ENCODE measurements around the gene XPO4.
"Not testable (repeated sequence)": the region's sequence is repeated elsewhere in the genome, so short reads cannot be mapped to it uniquely, and the experiment has no call there.

DNA sequence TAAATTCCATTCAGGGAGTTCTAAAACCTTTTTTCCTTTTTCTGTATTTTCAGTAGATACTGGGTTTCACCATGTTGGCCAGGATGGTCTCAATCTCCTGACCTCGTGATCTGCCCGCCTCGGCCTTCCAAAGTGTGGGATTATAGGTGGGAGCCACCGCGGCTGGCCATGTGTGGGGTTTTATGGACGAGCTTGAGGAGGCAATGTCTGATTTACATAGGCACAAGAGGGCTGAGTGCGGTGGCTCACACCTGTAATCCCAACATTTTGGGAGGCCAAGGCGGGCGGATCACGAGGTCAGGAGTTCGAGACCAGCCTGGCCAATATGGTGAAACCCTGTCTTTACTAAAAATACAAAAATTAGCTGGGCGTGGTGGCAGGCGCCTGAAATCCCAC lies 22.8 kb upstream of the XPO4 start:
- TF ChIP-seq CTCF (IDR thresholded peaks at IDR 0.05; ENCODE audit: control extremely low read depth in 1 of 3, insufficient read depth in 1 of 3, low read depth in 1 of 3, low read length in 3 of 3); POLR2AphosphoS5 (IDR thresholded peaks at IDR 0.05; ENCODE audit: low read depth, low read length); POLR2A (IDR thresholded peaks at IDR 0.05; ENCODE audit: control extremely low read depth in 1 of 2, low read depth in 2 of 2, low read length in 2 of 2); ATF2 (IDR thresholded peaks at IDR 0.05; ENCODE audit: low read length); TAF1 (IDR thresholded peaks at IDR 0.05; ENCODE audit: low read depth, low read length); CEBPB (IDR thresholded peaks at IDR 0.05; ENCODE audit: low read depth, low read length); EP300 (IDR thresholded peaks at IDR 0.05; ENCODE audit: borderline replicate concordance in 1 of 2, low read depth in 2 of 2, low read length in 2 of 2); SIN3A (conservative IDR thresholded peaks at IDR 0.05 in 1 of 2, IDR thresholded peaks at IDR 0.05 in 1 of 2; ENCODE audit: low read depth in 1 of 2, low read length in 2 of 2); ZNF274 (IDR thresholded peaks at IDR 0.05; ENCODE audit: borderline replicate concordance, extremely low read depth, low read length): not testable (repeated sequence)
